Neural progenitor cell (in vitro differentiated cells): ENCODE data around the gene GABARAPL1.

Experiments
- EZH2 ChIP-seq: fragments of 200-600 bp; sonication (generic); IDR thresholded peaks from 2 replicates; pipeline ENCODE4 v1.6.1; 2017; ENCODE audit warnings: antibody characterized with exemption, mild to moderate bottlenecking, moderate library complexity
- TF ChIP-seq, protein P1 (sequence below): fragments of 200-600 bp; sonication (generic); IDR thresholded peaks from 2 replicates; pipeline ENCODE4 v1.5.1; 2017; ENCODE audit warnings: antibody characterized with exemption, mild to moderate bottlenecking

DNA sequence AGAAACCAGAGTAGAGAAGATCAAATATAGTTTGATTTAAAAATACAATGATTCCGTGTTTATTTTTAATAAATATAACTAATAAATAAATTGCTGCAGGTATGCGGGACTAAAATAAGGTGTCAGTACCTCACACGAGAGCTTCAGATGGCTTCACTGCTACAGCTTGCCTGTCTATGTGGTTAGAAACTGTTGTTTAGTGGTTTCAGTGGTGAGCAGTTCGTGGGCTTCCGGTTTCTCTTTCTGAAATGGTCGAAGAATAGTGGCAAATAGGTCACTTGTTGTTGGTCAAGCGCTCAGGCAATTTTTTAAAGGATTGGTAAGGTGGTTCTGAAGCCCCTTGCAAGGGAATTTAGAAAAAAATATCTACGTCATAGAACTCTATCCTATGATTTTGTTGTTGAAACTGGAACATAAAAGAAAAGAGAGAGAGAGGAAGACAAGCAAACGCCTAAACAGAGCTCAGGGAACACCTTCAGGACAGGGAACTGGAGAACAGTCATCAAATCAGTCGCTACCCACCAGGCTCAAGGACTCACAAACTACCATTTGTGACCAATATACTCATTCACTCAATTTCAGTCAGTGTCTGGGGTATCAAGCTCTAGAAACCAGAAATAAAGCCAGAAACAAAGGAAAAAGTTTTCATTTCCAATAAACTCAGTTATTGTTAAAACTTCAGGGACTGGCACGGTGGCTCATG is 31.3 kb downstream of the GABARAPL1 start:
- TF ChIP-seq, protein P1, sequence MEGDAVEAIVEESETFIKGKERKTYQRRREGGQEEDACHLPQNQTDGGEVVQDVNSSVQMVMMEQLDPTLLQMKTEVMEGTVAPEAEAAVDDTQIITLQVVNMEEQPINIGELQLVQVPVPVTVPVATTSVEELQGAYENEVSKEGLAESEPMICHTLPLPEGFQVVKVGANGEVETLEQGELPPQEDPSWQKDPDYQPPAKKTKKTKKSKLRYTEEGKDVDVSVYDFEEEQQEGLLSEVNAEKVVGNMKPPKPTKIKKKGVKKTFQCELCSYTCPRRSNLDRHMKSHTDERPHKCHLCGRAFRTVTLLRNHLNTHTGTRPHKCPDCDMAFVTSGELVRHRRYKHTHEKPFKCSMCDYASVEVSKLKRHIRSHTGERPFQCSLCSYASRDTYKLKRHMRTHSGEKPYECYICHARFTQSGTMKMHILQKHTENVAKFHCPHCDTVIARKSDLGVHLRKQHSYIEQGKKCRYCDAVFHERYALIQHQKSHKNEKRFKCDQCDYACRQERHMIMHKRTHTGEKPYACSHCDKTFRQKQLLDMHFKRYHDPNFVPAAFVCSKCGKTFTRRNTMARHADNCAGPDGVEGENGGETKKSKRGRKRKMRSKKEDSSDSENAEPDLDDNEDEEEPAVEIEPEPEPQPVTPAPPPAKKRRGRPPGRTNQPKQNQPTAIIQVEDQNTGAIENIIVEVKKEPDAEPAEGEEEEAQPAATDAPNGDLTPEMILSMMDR: no peak
- no peak for TF ChIP-seq EZH2
